ENCODE measurements around the gene NEAT1. TPM values are rescaled to one million over a fixed set of nuclear protein-coding genes. Genes with fewer than 3 reads are reported as not detected.
A peak's percentile ranks its signal among the peaks of the same experiment; 100 is the strongest.

Gene NEAT1
- total and polyA plus RNA-seq, 9 of the 15 experiments (the other 6 are each of a cell fraction or from before 2014, with no cell fraction given) = 20.1 to 389 (median 62.8) TPM

DNA sequence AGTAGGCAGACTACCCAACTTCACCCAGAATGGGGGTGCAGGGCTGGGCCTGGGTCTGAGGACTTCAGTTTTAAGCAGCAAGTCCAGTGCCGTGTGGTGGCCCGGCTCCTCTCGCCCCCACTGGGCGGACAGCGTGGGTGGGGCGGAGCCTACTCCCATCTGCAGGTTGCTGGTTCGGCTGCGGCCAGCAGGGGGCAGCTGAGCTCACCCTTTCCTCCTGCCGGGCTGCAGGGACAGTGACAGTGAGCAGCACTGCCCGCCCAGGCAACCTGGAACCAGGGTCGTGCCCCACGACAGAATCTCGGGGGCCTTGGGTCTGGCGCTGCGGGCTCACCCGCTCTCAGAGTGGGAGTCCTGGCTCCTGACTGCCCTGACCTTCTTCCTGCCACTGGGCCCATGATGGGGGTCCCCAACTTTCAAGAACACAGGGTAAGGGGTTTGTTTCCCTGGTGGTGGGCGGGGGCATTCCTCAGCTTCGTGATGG, 6.2 kb upstream of the NEAT1 start:
- H3K27ac ChIP-seq (ENCODE audit: extremely low read depth, low read depth, low read length) = peak overlapping the region; percentile 98
- POLR2A ChIA-PET = interaction anchor here (0.5 to 17.3 kb wide), 22 partner anchors 9 to 462 kb away, joined by 3 to 1349 read pairs (median 4); partner anchors contain the start of genes MALAT1 and NEAT1
- no peaks in the 10 kb centered on the region for H3K9me3 ChIP-seq (replicated peaks; ENCODE audit: control insufficient read depth, insufficient read depth, low read depth, low read length)
- peaks cover 51 to 60% of the 10 kb centered on the region in 2 experiments for H3K4me1 ChIP-seq (replicated peaks in 1 of 2; ENCODE audit: control insufficient read depth in 2 of 2, insufficient read depth in 2 of 2, low read length in 2 of 2)
- H4K20me1 ChIP-seq (replicated peaks; ENCODE audit: control insufficient read depth, insufficient read depth, low read length) = no peaks in the 10 kb centered on the region
- H3K9ac ChIP-seq (ENCODE audit: insufficient read depth in 1 of 2, low read depth in 2 of 2, low read length in 2 of 2) = peak overlapping the region; percentile 88 to 98
- H3K9me1 ChIP-seq (ENCODE audit: control insufficient read depth, insufficient read depth, low read length) = no peaks in the 10 kb centered on the region
- H3K36me3 ChIP-seq (ENCODE audit: control insufficient read depth, insufficient read depth, low read length) = peaks cover 17% of the 10 kb centered on the region; the same call in 1 of the 3 replicates
- H3K27me3 ChIP-seq (ENCODE audit: control insufficient read depth in 2 of 2, insufficient read depth in 2 of 2, low read length in 2 of 2) = no peaks in the 10 kb centered on the region
- peak overlapping the region; percentile 95 for H2AFZ ChIP-seq (ENCODE audit: low read depth, low read length)
- BruUV-seq (replicated peaks) = no TSS peak
- peak overlapping the region; percentile 91 for H3K4me2 ChIP-seq (ENCODE audit: insufficient read depth, low read length)
- DNase-seq (ENCODE audit: extremely low read depth in 1 of 4, low spot score in 3 of 4) = peak; percentile 88 to 93 (median 90)
- H3K79me2 ChIP-seq (ENCODE audit: control insufficient read depth, insufficient read depth, low read length) = peaks cover 50% of the 10 kb centered on the region
- CTCF ChIA-PET (ENCODE audit: low intra/inter-chr PET ratio) = interaction anchor here (0.7 to 1.7 kb wide), 6 partner anchors 17 to 94 kb away, joined by 3 to 21 read pairs (median 5); partner anchors contain the start of gene SLC25A45
- FAIRE-seq = peak; percentile 85
- WGBS (ENCODE audit: insufficient coverage, low coverage, missing lambda C conversion rate) = 3% methylated on average over 18 of the region's 18 CpGs
- peak overlapping the region; percentile 14; the same call in 1 of the 2 replicates for H3K4me3 ChIP-seq
- intact Hi-C loops (cut with micrococcal nuclease) (loop anchor here (1.0 to 2.0 kb wide), 5 partner anchors 17 to 94 kb away; partner anchors contain the start of gene SLC25A45), in situ Hi-C loops (cut with MboI) (loop anchor here (5.0 kb wide), 1 partner anchor 96 kb away; no protein-coding TSS in a partner anchor)
- ATAC-seq = peak; percentile 73
- no peak for TF ChIP-seq NFXL1 (CRISPR knock-in tag; IDR thresholded peaks at IDR 0.05)
- TF ChIP-seq BRD4 (IDR thresholded peaks at IDR 0.05) = no peak
- TF ChIP-seq ZNF644 (tag; IDR thresholded peaks at IDR 0.05; ENCODE audit: low read depth) = no peak
- TF ChIP-seq ELF2 (CRISPR knock-in tag; IDR thresholded peaks at IDR 0.05) = peak; percentile 27; the same call in 1 of the 2 replicates
- TF ChIP-seq, protein P1, sequence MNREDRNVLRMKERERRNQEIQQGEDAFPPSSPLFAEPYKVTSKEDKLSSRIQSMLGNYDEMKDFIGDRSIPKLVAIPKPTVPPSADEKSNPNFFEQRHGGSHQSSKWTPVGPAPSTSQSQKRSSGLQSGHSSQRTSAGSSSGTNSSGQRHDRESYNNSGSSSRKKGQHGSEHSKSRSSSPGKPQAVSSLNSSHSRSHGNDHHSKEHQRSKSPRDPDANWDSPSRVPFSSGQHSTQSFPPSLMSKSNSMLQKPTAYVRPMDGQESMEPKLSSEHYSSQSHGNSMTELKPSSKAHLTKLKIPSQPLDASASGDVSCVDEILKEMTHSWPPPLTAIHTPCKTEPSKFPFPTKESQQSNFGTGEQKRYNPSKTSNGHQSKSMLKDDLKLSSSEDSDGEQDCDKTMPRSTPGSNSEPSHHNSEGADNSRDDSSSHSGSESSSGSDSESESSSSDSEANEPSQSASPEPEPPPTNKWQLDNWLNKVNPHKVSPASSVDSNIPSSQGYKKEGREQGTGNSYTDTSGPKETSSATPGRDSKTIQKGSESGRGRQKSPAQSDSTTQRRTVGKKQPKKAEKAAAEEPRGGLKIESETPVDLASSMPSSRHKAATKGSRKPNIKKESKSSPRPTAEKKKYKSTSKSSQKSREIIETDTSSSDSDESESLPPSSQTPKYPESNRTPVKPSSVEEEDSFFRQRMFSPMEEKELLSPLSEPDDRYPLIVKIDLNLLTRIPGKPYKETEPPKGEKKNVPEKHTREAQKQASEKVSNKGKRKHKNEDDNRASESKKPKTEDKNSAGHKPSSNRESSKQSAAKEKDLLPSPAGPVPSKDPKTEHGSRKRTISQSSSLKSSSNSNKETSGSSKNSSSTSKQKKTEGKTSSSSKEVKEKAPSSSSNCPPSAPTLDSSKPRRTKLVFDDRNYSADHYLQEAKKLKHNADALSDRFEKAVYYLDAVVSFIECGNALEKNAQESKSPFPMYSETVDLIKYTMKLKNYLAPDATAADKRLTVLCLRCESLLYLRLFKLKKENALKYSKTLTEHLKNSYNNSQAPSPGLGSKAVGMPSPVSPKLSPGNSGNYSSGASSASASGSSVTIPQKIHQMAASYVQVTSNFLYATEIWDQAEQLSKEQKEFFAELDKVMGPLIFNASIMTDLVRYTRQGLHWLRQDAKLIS (CRISPR knock-in tag; IDR thresholded peaks at IDR 0.05) = peak; percentile 79; the same call in 1 of the 2 replicates
- TF ChIP-seq ZNF589 (CRISPR knock-in tag; IDR thresholded peaks at IDR 0.05; ENCODE audit: low read depth) = peak; percentile 69; the same call in 1 of the 2 replicates
- TF ChIP-seq, protein P2, sequence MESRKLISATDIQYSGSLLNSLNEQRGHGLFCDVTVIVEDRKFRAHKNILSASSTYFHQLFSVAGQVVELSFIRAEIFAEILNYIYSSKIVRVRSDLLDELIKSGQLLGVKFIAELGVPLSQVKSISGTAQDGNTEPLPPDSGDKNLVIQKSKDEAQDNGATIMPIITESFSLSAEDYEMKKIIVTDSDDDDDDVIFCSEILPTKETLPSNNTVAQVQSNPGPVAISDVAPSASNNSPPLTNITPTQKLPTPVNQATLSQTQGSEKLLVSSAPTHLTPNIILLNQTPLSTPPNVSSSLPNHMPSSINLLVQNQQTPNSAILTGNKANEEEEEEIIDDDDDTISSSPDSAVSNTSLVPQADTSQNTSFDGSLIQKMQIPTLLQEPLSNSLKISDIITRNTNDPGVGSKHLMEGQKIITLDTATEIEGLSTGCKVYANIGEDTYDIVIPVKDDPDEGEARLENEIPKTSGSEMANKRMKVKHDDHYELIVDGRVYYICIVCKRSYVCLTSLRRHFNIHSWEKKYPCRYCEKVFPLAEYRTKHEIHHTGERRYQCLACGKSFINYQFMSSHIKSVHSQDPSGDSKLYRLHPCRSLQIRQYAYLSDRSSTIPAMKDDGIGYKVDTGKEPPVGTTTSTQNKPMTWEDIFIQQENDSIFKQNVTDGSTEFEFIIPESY (CRISPR knock-in tag; IDR thresholded peaks at IDR 0.05) = peak; percentile 79
- TF ChIP-seq MED1 (CRISPR knock-in tag; IDR thresholded peaks at IDR 0.05; ENCODE audit: borderline replicate concordance) = no peak
- no peak for TF ChIP-seq NFIX (CRISPR knock-in tag; IDR thresholded peaks at IDR 0.05; ENCODE audit: low read depth)
- peak; percentile 97 for TF ChIP-seq EGR1 (conservative IDR thresholded peaks at IDR 0.05)
- no peak for TF ChIP-seq PCBP1 (IDR thresholded peaks at IDR 0.05; ENCODE audit: low read depth, low read length, poor library complexity, severe bottlenecking)
- peak; percentile 89 for TF ChIP-seq SP1 (CRISPR knock-in tag; IDR thresholded peaks at IDR 0.05)
- TF ChIP-seq ZNF263 (CRISPR knock-in tag; IDR thresholded peaks at IDR 0.05; ENCODE audit: borderline replicate concordance) = peak; percentile 71; the same call in 1 of the 2 replicates
- TF ChIP-seq MYC (IDR thresholded peaks at IDR 0.05; ENCODE audit: low read depth, low read length) = peak; percentile 76
- 0 out of 2 replicates have a peak, but pooled peaks have one; percentile 33 for TF ChIP-seq MYC (CRISPR knock-in tag; IDR thresholded peaks at IDR 0.05; ENCODE audit: borderline replicate concordance, low read depth)
- no peak for TF ChIP-seq KHSRP (IDR thresholded peaks at IDR 0.05)
- TF ChIP-seq ARID1B (IDR thresholded peaks at IDR 0.05) = peak; percentile 26; the same call in 1 of the 2 replicates

Data from K562 (cell line).